Vagina (tissue), 2 donors: ENCODE results near the gene CREG2. TPM values are rescaled to one million over a fixed set of nuclear protein-coding genes. Genes with fewer than 3 reads are reported as not detected.
"Not testable (repeated sequence)": the region's sequence is repeated elsewhere in the genome, so short reads cannot be mapped to it uniquely, and the experiment has no call there.

Experiments used
- DNase-seq, 2 donors: peaks; one replicate each; pipeline ENCODE4 v3.0.0-alpha.2; 2017; ENCODE audit errors: extremely low spot score in 2 of 2
- H3K27ac ChIP-seq: fragments of 200-600 bp; sonication (generic); one replicate; pipeline ENCODE4 v1.5.1; 2019
- H3K27me3 ChIP-seq: fragments of 200-600 bp; sonication (generic); one replicate; pipeline ENCODE4 v1.5.1; 2019
- H3K36me3 ChIP-seq, 2 donors: fragments of 200-600 bp; sonication (generic); one replicate each; pipeline ENCODE4 v1.5.1; 2017 to 2019
- H3K4me1 ChIP-seq: fragments of 200-600 bp; sonication (generic); one replicate; pipeline ENCODE4 v1.5.1; 2019
- H3K4me3 ChIP-seq, 2 donors: fragments of 200-600 bp; sonication (generic); 1 replicate in 1 of 2; 2 replicates in 1 of 2; pipeline ENCODE4 v1.5.1; 2016 to 2019
- H3K9me3 ChIP-seq: fragments of 200-600 bp; sonication (generic); one replicate; pipeline ENCODE4 v1.5.1; 2019
- POLR2A ChIP-seq, 2 donors: fragments of 450-650 bp; IDR thresholded peaks; one replicate each; pipeline ENCODE4 v1.6.1; 2017; ENCODE audit warnings: antibody characterized with exemption in 2 of 2, mild to moderate bottlenecking in 2 of 2, moderate library complexity in 2 of 2
- POLR2AphosphoS5 ChIP-seq, 2 donors: sonication (generic); formaldehyde crosslinking; IDR thresholded peaks; one replicate each; pipeline ENCODE4 v1.9.0; 2017; ENCODE audit warnings: antibody characterized with exemption in 2 of 2, mild to moderate bottlenecking in 2 of 2, low read depth in 1 of 2; ENCODE audit not compliant: insufficient read depth in 1 of 2
- intact Hi-C: fragments of 100-400 bp; cut with DNase I; formaldehyde crosslinking; loops from one replicate; pipeline ENCODE4 v1.15.1; 2023
- total RNA-seq: library from RNA; depleted of rRNA; stranded (reverse); fragments of >200 nt; gene quantifications from one replicate; pipeline ENCODE4 v1.2.3, GENCODE V29; 2016
- TF ChIP-seq, protein P1 (sequence below), 3 experiments: fragments of 450-650 bp in 2 of 3; fragments of 200-600 bp in 1 of 3; sonication (generic) in 1 of 3; IDR thresholded peaks; one replicate each; pipeline ENCODE4 v1.5.1; 2017 to 2019; ENCODE audit warnings: antibody characterized with exemption in 3 of 3, mild to moderate bottlenecking in 2 of 3, moderate library complexity in 2 of 3

Gene CREG2
- total RNA-seq, 1 donor from 2014 or later: 0.25 TPM

GRCh38 chr2:101357376-101357775, 29.9 kb downstream of the CREG2 start:
- no peaks in the 10 kb centered on the region for H3K36me3 ChIP-seq
- TF ChIP-seq POLR2A (IDR thresholded peaks at IDR 0.05): no peak
- no peak for TF ChIP-seq POLR2AphosphoS5 (IDR thresholded peaks at IDR 0.05; ENCODE audit: insufficient read depth in 1 of 2, low read depth in 1 of 2)
- TF ChIP-seq, protein P1, sequence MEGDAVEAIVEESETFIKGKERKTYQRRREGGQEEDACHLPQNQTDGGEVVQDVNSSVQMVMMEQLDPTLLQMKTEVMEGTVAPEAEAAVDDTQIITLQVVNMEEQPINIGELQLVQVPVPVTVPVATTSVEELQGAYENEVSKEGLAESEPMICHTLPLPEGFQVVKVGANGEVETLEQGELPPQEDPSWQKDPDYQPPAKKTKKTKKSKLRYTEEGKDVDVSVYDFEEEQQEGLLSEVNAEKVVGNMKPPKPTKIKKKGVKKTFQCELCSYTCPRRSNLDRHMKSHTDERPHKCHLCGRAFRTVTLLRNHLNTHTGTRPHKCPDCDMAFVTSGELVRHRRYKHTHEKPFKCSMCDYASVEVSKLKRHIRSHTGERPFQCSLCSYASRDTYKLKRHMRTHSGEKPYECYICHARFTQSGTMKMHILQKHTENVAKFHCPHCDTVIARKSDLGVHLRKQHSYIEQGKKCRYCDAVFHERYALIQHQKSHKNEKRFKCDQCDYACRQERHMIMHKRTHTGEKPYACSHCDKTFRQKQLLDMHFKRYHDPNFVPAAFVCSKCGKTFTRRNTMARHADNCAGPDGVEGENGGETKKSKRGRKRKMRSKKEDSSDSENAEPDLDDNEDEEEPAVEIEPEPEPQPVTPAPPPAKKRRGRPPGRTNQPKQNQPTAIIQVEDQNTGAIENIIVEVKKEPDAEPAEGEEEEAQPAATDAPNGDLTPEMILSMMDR (IDR thresholded peaks at IDR 0.05): no peak
- no peaks in the 10 kb centered on the region for H3K4me1 ChIP-seq
- no peak for DNase-seq
- H3K27ac ChIP-seq: no peak overlapping the region
- intact Hi-C loops: no loop called here
- no peak overlapping the region for H3K4me3 ChIP-seq
- H3K27me3 ChIP-seq: no peaks in the 10 kb centered on the region
- H3K9me3 ChIP-seq: no peaks in the 10 kb centered on the region

DNA sequence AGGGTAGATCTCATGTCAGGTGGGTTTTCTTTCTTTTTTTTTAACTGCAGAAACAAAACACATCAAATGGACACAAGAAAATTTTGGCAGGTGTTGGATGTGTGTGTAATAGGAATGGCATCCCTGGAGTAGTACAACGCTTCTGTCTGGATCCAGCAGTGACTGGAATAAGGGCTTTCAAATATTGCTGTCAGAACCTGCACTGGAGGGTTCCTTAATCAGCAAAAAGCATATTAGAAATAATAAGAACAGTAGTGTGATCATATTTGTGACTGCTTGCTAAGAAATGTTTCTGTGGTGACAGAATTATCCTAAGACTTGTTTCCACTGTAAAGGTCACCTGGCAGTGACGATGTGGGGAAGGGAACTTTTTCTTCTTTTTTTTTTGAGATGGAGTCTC, 30.8 kb downstream of the CREG2 start:
- Histone ChIP-seq H3K27me3 (no peaks in the 10 kb centered on the region), H3K4me3 (no peak overlapping the region), H3K9me3 (no peaks in the 10 kb centered on the region), H3K4me1 (no peaks in the 10 kb centered on the region), H3K36me3 (no peaks in the 10 kb centered on the region), H3K27ac (no peak overlapping the region)
- DNase-seq: no peak
- intact Hi-C loops: no loop called here
- TF ChIP-seq POLR2AphosphoS5 (IDR thresholded peaks at IDR 0.05; ENCODE audit: insufficient read depth in 1 of 2, low read depth in 1 of 2): no peak

DNA sequence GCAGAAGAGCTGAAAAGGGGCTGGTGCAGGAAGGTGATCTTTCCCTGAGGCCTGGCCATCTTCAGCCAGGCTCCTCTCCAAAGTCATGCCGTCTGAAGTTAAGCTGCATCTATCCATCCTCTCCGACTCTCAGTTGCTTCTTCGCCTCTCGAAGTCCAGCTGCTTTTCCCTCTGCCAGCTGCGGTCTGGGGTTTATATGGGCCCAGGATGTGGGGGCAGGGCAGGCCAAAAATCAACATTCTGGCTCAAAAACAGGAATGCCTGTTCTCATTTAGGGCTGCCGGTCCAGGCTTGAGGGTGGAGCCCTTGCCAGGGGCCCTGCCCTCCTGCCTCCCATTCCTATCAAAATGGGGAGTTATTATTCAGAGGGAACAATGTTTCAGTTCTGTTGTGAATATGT, 31.2 kb downstream of the CREG2 start:
- no peaks in the 10 kb centered on the region for H3K27me3 ChIP-seq
- DNase-seq: no peak
- H3K4me3 ChIP-seq: no peak overlapping the region
- H3K4me1 ChIP-seq: no peaks in the 10 kb centered on the region
- TF ChIP-seq POLR2AphosphoS5 (IDR thresholded peaks at IDR 0.05; ENCODE audit: insufficient read depth in 1 of 2, low read depth in 1 of 2) (no peak), POLR2A (IDR thresholded peaks at IDR 0.05) (no peak)
- TF ChIP-seq, protein P1 (IDR thresholded peaks at IDR 0.05): no peak
- no peaks in the 10 kb centered on the region for H3K9me3 ChIP-seq
- no peaks in the 10 kb centered on the region for H3K36me3 ChIP-seq
- no peak overlapping the region for H3K27ac ChIP-seq
- intact Hi-C loops: no loop called here

- no peak overlapping the region for H3K27ac ChIP-seq
- H3K9me3 ChIP-seq: no peaks in the 10 kb centered on the region
- H3K4me3 ChIP-seq: no peak overlapping the region
- TF ChIP-seq, protein P1 (IDR thresholded peaks at IDR 0.05): no peak
- no peak for TF ChIP-seq POLR2A (IDR thresholded peaks at IDR 0.05)
- no peak for TF ChIP-seq POLR2AphosphoS5 (IDR thresholded peaks at IDR 0.05; ENCODE audit: insufficient read depth in 1 of 2, low read depth in 1 of 2)
- intact Hi-C loops: no loop called here
- DNase-seq: no peak
- no peaks in the 10 kb centered on the region for H3K27me3 ChIP-seq
- no peaks in the 10 kb centered on the region for H3K4me1 ChIP-seq
- H3K36me3 ChIP-seq: no peaks in the 10 kb centered on the region
These were observed 31.8 kb downstream of the CREG2 start for GRCh38 chr2:101355401-101356054.

DNA sequence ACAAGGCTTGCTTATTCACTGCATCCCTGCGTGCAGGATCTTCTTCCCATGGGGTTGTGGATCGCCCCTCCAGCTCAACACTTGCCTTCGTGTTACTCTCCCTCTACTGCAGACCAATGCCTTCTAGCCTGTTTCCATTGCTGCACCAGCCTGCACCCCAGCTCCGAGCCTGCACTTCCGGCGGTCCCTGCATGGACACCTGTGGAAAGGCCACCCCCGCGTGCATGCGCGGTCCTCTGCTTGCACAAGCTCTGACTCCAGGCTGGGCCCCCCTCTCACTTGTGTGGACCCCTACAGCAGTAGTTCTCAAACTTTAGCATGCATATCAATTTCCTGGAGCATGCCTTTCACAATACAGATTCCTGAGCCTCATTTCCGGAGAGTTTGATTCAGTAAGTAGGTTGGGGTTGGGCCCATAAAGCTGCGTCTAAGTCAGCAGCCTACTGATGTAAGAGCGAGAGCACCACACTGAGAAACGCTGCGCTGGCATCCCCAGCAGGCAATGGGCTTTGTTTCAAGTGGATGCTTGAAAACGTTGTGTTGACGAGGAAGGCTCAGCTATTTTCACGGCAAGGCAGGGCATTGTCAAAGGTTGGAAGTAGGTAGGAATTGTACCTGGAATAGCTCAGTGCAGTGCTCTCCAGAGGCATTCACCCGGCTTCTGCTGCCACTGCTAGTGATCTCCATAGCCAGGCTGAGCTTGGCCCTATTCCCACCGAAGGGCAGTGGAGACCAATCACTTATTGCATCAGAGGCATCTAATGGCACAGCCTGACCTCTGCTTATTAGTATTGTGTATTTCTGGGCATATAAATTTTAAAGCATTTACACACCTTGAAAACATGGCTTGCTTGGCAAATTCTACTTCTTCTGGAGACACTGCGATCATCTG, 32.6 kb downstream of the CREG2 start:
- TF ChIP-seq POLR2A (IDR thresholded peaks at IDR 0.05) (no peak), POLR2AphosphoS5 (IDR thresholded peaks at IDR 0.05; ENCODE audit: insufficient read depth in 1 of 2, low read depth in 1 of 2) (no peak)
- TF ChIP-seq, protein P1 (IDR thresholded peaks at IDR 0.05): no peak
- H3K27me3 ChIP-seq: no peaks in the 10 kb centered on the region

GRCh38 chr2:101352631-101353030, 34.7 kb downstream of the CREG2 start:
- H3K27ac ChIP-seq, H3K36me3 ChIP-seq, DNase-seq, intact Hi-C loops, H3K4me3 ChIP-seq, H3K27me3 ChIP-seq, H3K4me1 ChIP-seq, H3K9me3 ChIP-seq: not testable (repeated sequence)

More for the DNA sequence above, 32.6 kb downstream of the CREG2 start:
- Histone ChIP-seq H3K27ac (no peak overlapping the region), H3K4me1 (no peaks in the 10 kb centered on the region), H3K36me3 (no peaks in the 10 kb centered on the region), H3K4me3 (no peak overlapping the region), H3K9me3 (no peaks in the 10 kb centered on the region)
- intact Hi-C loops: no loop called here
- no peak for DNase-seq
